Chondrocyte (in vitro differentiated cells): Measurements from ENCODE around the gene ABCA9. TPM values are rescaled to one million over a fixed set of nuclear protein-coding genes. Genes with fewer than 3 reads are reported as not detected.
A peak's percentile ranks its signal among the peaks of the same experiment; 100 is the strongest.

Experiments
- DNase-seq: peaks from one replicate; pipeline ENCODE4 v3.0.0; 2021; ENCODE audit warnings: mixed read lengths, low spot score
- H3K27ac Mint-ChIP-seq: one replicate; pipeline ENCODE4 v1.8.0; 2021; ENCODE audit warnings: mild to moderate bottlenecking, moderate library complexity, mixed read lengths; ENCODE audit not compliant: unreplicated experiment
- H3K27me3 Mint-ChIP-seq: 2 replicates; pipeline ENCODE4 v1.8.0; 2021; ENCODE audit warnings: low read depth, mixed read lengths
- H3K36me3 Mint-ChIP-seq: 2 replicates; pipeline ENCODE4 v1.8.0; 2021; ENCODE audit warnings: low read depth, mixed read lengths
- H3K4me1 Mint-ChIP-seq: 2 replicates; pipeline ENCODE4 v1.8.0; 2021; ENCODE audit warnings: low read depth, mild to moderate bottlenecking, mixed read lengths
- H3K4me3 Mint-ChIP-seq: one replicate; pipeline ENCODE4 v1.8.0; 2021; ENCODE audit warnings: mild to moderate bottlenecking, moderate library complexity, mixed read lengths; ENCODE audit not compliant: unreplicated experiment
- H3K9me3 Mint-ChIP-seq: 2 replicates; pipeline ENCODE4 v1.8.0; 2021; ENCODE audit warnings: low read depth, mixed read lengths
- total RNA-seq: library from RNA; stranded (reverse); gene quantifications from 3 replicates; pipeline ENCODE4 v1.2.1, GENCODE V29; 2021
- TF ChIP-seq, protein P1 (sequence below): fragments of 200-600 bp; sonication (generic); IDR thresholded peaks from 2 replicates; pipeline ENCODE4 v1.5.0; 2021; ENCODE audit warnings: antibody characterized with exemption, mild to moderate bottlenecking, moderate library complexity

Gene ABCA9
- total RNA-seq, 1 donor from 2014 or later = 0.05 TPM

DNA sequence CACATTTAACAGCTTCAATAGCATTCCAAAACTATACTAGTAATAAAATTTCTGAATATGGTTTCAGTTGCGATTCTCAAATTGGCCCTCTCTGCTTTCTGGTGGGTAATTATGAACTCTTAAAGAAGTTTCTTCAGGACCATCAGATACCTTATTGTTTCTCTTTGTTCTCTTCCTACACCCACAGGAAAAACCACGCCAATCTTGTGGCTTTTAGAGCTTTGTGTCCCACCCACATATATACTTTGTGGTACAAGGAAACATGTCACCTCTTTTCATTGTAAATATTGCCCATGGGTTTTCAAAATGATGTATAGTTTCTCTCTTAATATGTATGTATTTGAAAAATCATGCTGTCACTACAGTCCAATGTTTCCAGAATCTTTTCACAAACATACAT, 12.1 kb downstream of the ABCA9 start:
- Mint-ChIP-seq H3K4me3 (no peak overlapping the region), H3K27ac (no peak overlapping the region), H3K4me1 (peaks cover 32% of the 10 kb centered on the region), H3K27me3 (no peaks in the 10 kb centered on the region), H3K36me3 (no peaks in the 10 kb centered on the region), H3K9me3 (peaks cover 7% of the 10 kb centered on the region)
- TF ChIP-seq, protein P1, sequence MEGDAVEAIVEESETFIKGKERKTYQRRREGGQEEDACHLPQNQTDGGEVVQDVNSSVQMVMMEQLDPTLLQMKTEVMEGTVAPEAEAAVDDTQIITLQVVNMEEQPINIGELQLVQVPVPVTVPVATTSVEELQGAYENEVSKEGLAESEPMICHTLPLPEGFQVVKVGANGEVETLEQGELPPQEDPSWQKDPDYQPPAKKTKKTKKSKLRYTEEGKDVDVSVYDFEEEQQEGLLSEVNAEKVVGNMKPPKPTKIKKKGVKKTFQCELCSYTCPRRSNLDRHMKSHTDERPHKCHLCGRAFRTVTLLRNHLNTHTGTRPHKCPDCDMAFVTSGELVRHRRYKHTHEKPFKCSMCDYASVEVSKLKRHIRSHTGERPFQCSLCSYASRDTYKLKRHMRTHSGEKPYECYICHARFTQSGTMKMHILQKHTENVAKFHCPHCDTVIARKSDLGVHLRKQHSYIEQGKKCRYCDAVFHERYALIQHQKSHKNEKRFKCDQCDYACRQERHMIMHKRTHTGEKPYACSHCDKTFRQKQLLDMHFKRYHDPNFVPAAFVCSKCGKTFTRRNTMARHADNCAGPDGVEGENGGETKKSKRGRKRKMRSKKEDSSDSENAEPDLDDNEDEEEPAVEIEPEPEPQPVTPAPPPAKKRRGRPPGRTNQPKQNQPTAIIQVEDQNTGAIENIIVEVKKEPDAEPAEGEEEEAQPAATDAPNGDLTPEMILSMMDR = no peak
- DNase-seq = no peak

DNA sequence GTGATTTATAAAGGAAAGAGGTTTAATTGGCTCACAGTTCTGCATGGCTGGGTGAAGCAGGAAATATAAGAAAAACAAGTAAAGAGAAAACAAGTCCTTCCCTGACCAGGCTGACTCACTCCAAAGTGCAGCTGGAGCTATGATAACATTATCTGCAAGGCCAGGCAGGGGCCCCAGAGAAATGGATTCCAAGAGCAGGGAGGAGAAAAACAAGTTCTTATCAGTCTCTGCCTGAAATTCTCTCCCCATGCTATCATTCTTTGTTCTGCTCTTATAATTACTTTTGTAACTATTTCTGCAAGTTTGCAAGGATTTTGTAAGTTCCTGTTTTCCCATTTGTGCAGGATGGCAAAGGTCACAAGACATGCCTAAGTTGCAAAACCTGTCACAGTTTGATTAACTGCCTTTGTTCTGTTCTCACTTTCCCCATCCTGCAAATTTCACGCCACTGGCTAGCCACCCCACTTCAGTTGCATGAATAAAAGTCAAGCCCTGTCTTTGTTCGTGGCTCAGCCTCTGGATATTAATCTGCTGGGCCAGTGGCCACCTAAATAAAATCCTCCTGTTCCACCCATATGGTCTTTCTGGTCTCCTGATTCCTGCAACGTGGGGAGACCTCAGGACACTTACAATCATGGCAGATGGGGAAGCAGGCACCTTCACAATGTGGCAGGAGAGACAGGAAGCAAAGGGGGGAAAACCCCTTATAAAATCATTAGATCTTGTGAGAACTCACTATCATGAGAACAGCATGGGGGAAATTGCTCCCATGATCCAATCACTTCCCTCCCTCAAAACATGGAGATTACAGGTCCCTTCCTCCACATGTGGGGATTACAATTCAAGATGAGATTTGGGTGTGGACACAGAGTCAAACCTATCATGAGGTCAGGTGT, 13.1 kb downstream of the ABCA9 start:
- H3K27ac Mint-ChIP-seq = peak overlapping the region; percentile 75
- H3K27me3 Mint-ChIP-seq = no peaks in the 10 kb centered on the region
- peaks cover 4% of the 10 kb centered on the region for H3K9me3 Mint-ChIP-seq
- no peak overlapping the region for H3K4me3 Mint-ChIP-seq
- no peak for DNase-seq
- no peaks in the 10 kb centered on the region for H3K36me3 Mint-ChIP-seq
- H3K4me1 Mint-ChIP-seq = peaks cover 26% of the 10 kb centered on the region
- TF ChIP-seq, protein P1 = no peak

DNA sequence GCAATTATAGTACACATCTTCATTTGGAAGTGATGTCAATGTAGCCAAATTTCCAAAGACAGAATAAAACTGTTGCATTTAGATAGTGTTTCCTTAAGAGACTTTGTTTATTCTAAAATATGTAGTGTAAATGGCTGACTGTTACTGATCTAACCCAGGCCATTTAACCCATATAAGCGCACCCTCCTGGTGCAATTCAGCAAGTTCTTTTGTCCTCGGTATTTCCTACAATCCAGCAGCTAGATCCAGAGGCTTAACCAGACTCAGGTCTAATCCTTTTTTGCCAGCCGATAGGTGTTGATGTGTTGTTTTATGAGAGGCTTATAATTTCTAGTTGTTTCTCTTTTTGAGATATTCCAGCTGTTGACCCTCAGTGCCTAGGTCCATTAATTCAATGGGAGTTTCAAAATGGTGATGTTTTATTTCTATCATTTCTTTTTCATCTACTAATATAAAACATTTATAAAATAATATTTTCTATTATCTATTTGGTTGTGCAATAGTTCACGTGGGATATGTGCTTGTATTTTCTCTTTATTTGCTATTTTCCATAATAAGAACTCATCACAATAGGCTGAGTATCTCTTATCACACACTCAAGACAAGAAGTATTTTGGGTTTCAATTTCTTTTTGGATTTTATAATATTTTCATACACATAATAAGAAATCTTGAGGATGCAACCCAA, 14.5 kb downstream of the ABCA9 start:
- TF ChIP-seq, protein P1 = no peak
- no peaks in the 10 kb centered on the region for H3K9me3 Mint-ChIP-seq
- DNase-seq = no peak
- peaks cover 21% of the 10 kb centered on the region for H3K4me1 Mint-ChIP-seq
- no peaks in the 10 kb centered on the region for H3K36me3 Mint-ChIP-seq
- H3K4me3 Mint-ChIP-seq = no peak overlapping the region
- no peak overlapping the region for H3K27ac Mint-ChIP-seq
- no peaks in the 10 kb centered on the region for H3K27me3 Mint-ChIP-seq

DNA sequence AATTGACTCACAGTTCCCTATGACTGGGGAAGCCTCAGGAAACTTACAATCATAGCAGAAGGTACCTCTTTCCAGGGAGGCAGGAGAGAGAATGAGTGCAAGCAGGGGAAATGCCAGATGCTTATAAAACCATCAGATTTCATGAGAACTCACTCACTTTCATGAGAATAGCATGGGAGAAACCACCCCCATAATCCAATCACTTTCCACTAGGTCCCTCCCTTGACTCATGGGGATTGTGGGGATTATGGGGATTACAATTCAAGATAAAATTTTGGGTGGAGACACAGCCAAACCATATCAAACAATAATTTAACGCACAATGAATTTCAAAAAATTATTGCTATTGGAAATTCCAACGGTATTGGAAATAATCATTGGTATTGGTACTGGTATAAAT, 15.1 kb downstream of the ABCA9 start:
- no peak for DNase-seq
- H3K9me3 Mint-ChIP-seq = no peaks in the 10 kb centered on the region
- no peak overlapping the region for H3K27ac Mint-ChIP-seq
- peaks cover 15% of the 10 kb centered on the region for H3K4me1 Mint-ChIP-seq
- H3K4me3 Mint-ChIP-seq = no peak overlapping the region
- TF ChIP-seq, protein P1 = no peak
- no peaks in the 10 kb centered on the region for H3K27me3 Mint-ChIP-seq
- no peaks in the 10 kb centered on the region for H3K36me3 Mint-ChIP-seq

DNA sequence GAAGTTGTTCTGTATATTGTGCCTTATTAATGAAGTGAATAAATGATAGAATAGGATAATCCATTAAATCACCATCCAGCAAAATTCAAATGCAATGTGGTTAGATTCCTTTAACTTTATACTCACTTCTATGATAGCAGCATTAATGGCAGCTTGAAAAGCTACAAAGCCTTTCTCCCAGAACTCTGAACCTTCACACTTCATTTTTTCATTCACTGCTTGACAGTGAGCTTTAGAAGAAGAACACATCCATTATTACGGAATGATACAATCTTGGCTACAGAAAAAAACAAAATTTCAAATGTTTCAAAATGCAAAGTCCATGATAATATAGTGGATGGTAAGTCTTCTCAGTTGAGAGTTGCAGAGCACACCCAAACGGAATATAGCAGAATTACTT, 16.4 kb downstream of the ABCA9 start:
- Mint-ChIP-seq H3K4me1 (peaks cover 13% of the 10 kb centered on the region), H3K27me3 (no peaks in the 10 kb centered on the region), H3K9me3 (no peaks in the 10 kb centered on the region), H3K4me3 (no peak overlapping the region), H3K27ac (no peak overlapping the region), H3K36me3 (no peaks in the 10 kb centered on the region)
- TF ChIP-seq, protein P1 = no peak
- DNase-seq = no peak
